NCI-H345 (cell line): Measurements from ENCODE around the gene XKR8.
"Not testable (repeated sequence)": the region's sequence is repeated elsewhere in the genome, so short reads cannot be mapped to it uniquely, and the experiment has no call there.

Experiments
- DNase-seq: peaks from one replicate; lab custom pipeline; 2025; lab: John Stamatoyannopoulos, UW

XKR8 gene

DNA sequence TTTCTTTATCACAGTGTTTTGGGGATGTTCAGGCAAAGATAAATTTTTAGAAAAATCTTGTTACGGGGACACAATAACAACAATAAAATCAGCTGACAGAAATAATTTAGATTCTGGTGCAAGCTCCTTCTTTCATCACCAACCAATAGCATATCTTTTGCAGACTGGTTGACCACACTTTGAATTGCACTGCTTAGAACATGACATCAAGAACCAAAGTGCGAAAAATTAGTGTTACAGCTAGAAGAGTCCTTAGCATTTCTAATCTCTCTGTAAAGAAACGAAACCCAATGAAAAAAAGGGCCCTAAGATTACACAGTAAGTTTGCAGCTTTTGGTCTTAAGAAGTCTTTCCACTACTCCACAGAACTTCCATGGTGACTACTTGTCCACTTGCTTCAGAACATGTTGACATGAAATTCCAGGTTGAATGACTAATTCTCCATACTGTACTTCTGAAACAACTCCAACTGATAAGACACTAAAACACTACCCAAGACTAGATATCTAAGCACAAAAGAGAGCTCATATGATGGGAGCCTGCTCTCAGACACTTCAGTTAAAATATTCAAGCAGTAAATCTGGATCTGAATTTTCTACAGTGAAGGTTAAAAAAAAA is 31.3 kb downstream of the XKR8 start:
- DNase-seq, result no peak

DNA sequence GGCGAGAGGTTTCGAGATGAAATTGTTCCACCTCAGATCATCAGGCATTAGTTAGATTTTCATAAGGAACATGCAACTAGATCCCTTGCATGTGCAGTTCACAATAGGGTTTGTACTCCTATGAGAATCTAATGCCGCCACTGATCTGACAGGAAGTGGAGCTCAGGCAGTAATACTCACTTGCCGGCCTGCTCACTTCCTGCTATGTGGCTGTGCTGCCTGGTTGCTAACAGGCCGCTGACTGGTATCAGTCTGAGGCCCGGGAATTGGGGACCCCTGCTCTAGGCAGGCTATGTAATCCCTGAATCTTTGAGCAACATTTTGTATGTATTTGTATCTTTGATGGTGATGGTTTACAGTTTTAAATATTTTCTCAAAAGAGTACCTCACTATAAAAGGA is 32.5 kb downstream of the XKR8 start:
- no peak for DNase-seq

DNA sequence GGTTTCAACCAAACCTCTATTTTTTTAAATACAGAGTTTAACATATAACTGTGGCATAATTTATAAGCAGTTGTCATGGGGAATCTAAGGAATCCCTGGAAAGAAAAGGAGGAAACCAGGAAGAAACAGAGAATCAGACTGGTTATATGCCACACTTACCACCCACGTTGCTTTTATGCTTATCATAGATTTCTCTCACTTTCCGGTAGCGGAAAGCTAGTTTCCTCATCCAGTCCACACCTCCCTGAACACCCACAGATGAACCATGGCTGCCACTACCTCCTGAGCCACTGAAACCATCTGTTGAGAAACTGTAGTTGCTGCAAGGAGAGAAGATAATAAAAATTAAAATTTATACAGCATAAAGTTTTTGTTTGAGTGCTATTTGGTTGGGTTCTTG is 33.5 kb downstream of the XKR8 start:
- no peak for DNase-seq

DNA sequence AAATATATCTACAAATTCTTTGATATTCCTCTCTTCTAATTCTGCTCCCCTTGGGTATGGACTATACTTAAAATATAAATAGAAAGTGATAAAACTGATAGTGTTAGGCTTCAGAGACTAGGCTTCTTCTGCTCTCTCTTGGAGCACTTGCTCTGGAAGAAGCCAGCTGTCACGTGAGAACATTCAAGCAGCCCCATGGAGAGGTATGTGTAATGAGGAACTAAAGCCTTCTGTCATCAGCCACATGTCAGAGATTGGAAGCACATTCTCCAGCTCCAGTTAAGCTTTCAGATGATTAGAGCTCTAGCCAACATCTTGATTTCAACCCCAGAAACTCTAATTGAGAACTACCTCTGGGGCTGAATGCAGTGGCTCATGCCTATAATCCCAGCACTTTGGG is 34.3 kb downstream of the XKR8 start:
- no peak for DNase-seq

DNA sequence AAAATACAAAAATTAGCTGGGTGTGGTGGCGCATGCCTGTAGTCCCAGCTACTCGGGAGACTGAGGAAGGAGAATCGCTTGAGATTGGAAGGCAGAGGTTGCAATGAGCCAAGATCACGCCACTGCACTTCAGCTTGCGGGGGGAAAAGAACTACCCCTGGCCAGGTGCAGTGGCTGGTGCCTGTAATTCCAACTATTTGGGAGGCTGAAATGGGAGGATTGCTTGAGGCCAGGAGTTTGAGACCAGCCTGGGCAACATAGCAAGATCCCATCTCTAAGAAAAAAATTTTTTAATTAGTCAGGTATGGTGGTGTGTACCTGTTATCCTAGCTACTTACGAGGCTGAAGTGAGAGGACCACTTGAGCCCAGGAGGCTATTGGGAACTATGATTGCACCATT is 34.8 kb downstream of the XKR8 start:
- not testable (repeated sequence) for DNase-seq

DNA sequence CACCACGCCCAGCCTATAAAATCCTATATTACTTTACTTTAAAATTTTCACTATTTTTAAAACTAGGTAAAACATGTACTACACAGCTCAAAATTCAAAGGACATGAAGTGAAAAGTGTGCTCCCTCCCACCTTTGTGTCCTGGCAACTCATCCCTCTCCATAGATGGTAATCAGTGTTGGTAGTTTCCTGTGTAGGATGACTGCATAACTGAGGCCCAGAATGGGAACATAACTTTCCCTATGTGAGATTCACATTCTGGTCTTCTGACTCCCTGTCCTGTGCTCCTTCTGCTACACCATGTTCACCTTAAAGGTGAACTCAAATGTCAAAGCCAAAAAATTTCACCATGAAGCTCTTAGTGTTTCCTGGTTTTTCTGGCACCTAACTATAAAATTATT is 39.3 kb downstream of the XKR8 start:
- DNase-seq, result no peak

DNA sequence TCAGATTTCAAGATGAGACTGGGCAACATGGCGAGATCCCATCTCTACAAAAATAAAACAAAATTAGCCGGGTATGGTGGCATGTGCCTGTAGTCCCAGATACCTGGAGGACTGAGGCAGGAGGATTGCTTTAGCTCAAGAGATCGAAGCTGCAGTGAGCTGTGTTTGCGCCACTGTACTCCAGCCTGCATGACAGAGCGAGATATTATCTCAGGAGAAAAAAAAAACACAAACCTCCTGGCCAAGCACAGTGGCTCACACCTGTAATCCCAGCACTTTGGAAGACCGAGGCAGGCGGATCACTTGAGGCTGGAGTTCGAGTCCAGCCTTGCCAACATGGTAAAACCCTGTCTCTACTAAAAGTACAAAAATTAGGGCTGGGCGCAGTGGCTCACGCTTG is 42.8 kb downstream of the XKR8 start:
- DNase-seq, result no peak

DNA sequence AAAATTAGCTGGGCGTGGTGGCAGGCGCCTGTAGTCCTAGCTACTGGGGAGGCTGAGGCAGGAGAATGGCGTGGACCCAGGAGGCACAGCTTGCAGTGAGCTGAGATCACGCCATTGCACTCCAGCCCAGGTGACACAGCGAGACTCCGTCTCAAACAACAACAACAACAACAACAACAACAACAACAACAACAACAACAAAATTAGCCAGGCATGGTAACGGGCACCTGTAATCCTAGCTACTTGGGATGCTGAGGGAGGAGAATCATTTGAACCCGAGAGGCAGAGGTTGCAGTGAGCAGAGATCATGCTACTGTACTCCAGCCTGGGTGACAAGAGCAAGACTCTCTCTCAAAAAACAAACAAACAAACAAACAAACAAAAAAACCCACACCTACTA is 43.3 kb downstream of the XKR8 start:
- not testable (repeated sequence) for DNase-seq

DNA sequence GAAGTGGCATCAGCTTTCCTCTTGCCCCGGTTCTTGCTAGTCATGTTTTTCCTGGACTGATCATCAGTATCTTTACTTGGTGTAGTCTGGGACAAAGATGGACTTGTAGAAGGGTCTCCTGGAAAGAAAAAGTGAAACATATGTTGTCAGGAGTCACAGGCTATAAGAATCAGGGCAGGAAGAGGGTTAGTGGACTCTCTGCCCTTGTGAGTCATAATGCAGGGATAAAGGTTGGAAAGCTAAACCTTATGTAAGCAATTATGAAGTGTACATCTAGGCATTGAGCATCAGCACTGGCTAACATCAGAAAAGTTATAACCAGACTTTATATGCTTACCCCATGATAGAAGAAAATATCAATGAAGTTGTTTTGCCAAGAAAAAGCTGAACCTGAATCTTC is 51.2 kb downstream of the XKR8 start:
- no peak for DNase-seq
